Gastroesophageal sphincter (tissue), 4 donors: Measurements from ENCODE around the gene CD226. TPM values are rescaled to one million over a fixed set of nuclear protein-coding genes. Genes with fewer than 3 reads are reported as not detected.

Experiments
- ATAC-seq: fragments of 150-250 bp; one replicate; pipeline ENCODE4 v1.9.1; 2016; ENCODE audit warnings: mild to moderate bottlenecking, moderate library complexity
- H3K27ac ChIP-seq, 4 donors: fragments of 200-600 bp; sonication (generic) in 3 of 4; 1 replicate in 3 of 4; 2 replicates in 1 of 4; pipeline ENCODE4 v1.5.1; 2016 to 2019
- H3K27me3 ChIP-seq: fragments of 200-600 bp; sonication (generic); one replicate; pipeline ENCODE4 v1.5.1; 2019
- H3K36me3 ChIP-seq, 2 donors: fragments of 200-600 bp; sonication (generic); one replicate each; pipeline ENCODE4 v1.5.1; 2019; ENCODE audit warnings: control low read depth in 1 of 2
- H3K4me1 ChIP-seq, 3 donors: fragments of 200-600 bp; sonication (generic); 1 replicate in 2 of 3; 2 replicates in 1 of 3; pipeline ENCODE4 v1.5.1; 2016 to 2019; ENCODE audit warnings: control low read depth in 2 of 3
- H3K4me3 ChIP-seq, 2 donors: fragments of 200-600 bp; sonication (generic); one replicate each; pipeline ENCODE4 v1.5.1; 2019; ENCODE audit warnings: mild to moderate bottlenecking in 1 of 2, moderate library complexity in 1 of 2
- H3K9me3 ChIP-seq, 3 donors: fragments of 200-600 bp; sonication (generic); one replicate each; pipeline ENCODE4 v1.5.1; 2017 to 2019; ENCODE audit warnings: control low read depth in 2 of 3
- CTCF ChIP-seq, 4 experiments: fragments of 200-600 bp in 2 of 4; fragments of 450-650 bp in 2 of 4; sonication (generic) in 1 of 4; IDR thresholded peaks; one replicate each; pipeline ENCODE4 v1.5.1; 2017 to 2019; ENCODE audit warnings: antibody characterized with exemption in 4 of 4, mild to moderate bottlenecking in 2 of 4, moderate library complexity in 2 of 4
- EP300 ChIP-seq: sonication (generic); formaldehyde crosslinking; IDR thresholded peaks from one replicate; pipeline ENCODE4 v1.6.1; 2017; ENCODE audit warnings: antibody characterized with exemption, mild to moderate bottlenecking
- POLR2A ChIP-seq, 2 donors: fragments of 450-650 bp; IDR thresholded peaks; one replicate each; pipeline ENCODE4 v1.6.1; 2017; ENCODE audit warnings: antibody characterized with exemption in 2 of 2, mild to moderate bottlenecking in 2 of 2, moderate library complexity in 1 of 2
- POLR2AphosphoS5 ChIP-seq: sonication (generic); formaldehyde crosslinking; IDR thresholded peaks from one replicate; pipeline ENCODE4 v1.6.1; 2017; ENCODE audit warnings: antibody characterized with exemption
- whole genome bisulfite sequencing, 2 donors: methylation state at CpG; one replicate each; pipeline ENCODE4 v1.1.5; 2018; ENCODE audit warnings: low coverage in 1 of 2; 5-methylcytosine and 5-hydroxymethylcytosine counted together
- total RNA-seq, 4 donors: library from RNA; depleted of rRNA; stranded (reverse); fragments of >200 nt; gene quantifications; one replicate each; pipeline ENCODE4 v1.1.0, GENCODE V29; 2016

The CD226 gene
- total RNA-seq, 4 donors from 2014 or later, result 0.66 to 2.8 (median 0.87) TPM

DNA sequence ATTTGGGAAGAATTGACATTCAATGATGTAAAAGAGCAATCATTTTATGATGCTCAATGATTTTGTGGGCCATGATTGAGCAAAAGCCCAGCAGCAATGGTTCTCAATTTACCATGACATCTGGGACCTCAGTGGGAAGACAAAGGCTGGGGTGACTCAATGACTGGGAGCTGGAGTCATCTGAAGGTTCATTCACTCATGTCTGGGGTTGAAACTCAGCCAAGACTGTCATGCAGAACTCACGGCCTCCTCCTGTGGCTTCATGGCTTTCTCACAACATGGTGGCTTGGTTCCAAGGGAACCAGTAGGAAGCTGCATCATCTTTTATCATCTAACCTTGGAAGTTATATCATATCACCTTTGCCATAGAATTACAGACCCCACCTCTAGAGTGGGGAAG is 45.1 kb upstream of the CD226 start:
- peaks cover 0 to 17% (median 0%) of the 10 kb centered on the region in 3 donors for H3K9me3 ChIP-seq
- no peaks in the 10 kb centered on the region for H3K4me1 ChIP-seq
- WGBS, 2 donors, result 67 to 100% methylated on average over 1 of the region's 1 CpG
- no peaks in the 10 kb centered on the region for H3K27me3 ChIP-seq
- ATAC-seq, result no peak
- TF ChIP-seq POLR2A (IDR thresholded peaks at IDR 0.05), result no peak
- TF ChIP-seq CTCF (IDR thresholded peaks at IDR 0.05), result no peak
- no peak overlapping the region for H3K4me3 ChIP-seq
- no peak overlapping the region for H3K27ac ChIP-seq
- peaks cover 0 to 18% of the 10 kb centered on the region in 2 donors for H3K36me3 ChIP-seq

DNA sequence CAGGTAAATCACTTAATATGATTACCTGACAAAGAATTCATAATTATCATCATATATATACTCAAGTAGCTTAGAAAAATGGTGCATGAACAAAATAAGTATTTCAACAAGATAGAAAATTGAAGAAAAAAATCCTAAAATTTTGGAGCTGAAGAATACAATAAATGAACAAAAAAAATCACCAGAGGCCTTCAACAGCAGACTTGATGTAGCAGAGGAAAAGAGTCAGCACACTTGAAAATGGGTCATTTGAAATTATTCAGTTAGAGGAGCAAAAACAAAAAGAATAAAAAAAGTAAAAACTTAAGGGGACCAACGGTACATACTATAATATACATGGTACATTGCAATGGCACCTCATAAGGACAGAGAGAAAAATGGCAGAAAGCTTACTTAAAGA is 40.2 kb upstream of the CD226 start:
- H3K9me3 ChIP-seq, result peaks cover 0 to 21% (median 0%) of the 10 kb centered on the region in 3 donors
- no peaks in the 10 kb centered on the region for H3K4me1 ChIP-seq
- no peak overlapping the region for H3K4me3 ChIP-seq
- H3K27me3 ChIP-seq, result no peaks in the 10 kb centered on the region
- H3K36me3 ChIP-seq, result peaks cover 0 to 32% of the 10 kb centered on the region in 2 donors
- 75 to 80% methylated on average over 1 of the region's 1 CpG for WGBS, 2 donors
- no peak for ATAC-seq
- H3K27ac ChIP-seq, result no peak overlapping the region
- TF ChIP-seq EP300 (no peak), POLR2A (IDR thresholded peaks at IDR 0.05) (no peak), CTCF (IDR thresholded peaks at IDR 0.05) (no peak), POLR2AphosphoS5 (no peak)

DNA sequence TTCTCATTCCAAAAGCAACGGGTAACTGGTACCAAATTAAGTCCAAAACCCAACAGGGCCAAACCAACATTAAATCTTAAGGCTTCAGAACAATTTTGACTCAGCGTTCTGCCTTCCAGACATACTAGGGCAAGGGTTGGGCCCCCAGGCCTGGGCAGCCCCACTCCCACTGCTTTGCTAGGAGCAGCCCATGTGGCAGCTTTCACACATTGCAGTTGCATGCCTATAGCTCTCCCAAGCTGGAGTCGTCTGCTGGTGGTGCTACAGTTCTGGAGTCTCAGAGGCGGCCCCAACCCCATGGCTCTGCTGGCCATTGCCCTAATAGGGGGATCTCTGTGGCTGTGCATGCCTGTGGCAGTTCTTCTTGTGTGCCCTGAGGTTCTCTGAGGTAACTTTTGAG is 37.6 kb upstream of the CD226 start:
- Histone ChIP-seq H3K9me3 (peaks cover 0 to 21% (median 0%) of the 10 kb centered on the region in 3 donors), H3K27me3 (no peaks in the 10 kb centered on the region), H3K27ac (no peak overlapping the region), H3K4me3 (no peak overlapping the region), H3K4me1 (no peaks in the 10 kb centered on the region), H3K36me3 (peaks cover 0 to 32% of the 10 kb centered on the region in 2 donors)
- WGBS, 2 donors, result 90 to 100% methylated on average over 2 of the region's 4 CpGs
- no peak for ATAC-seq
- no peak for TF ChIP-seq CTCF (IDR thresholded peaks at IDR 0.05)
- no peak for TF ChIP-seq POLR2AphosphoS5
- no peak for TF ChIP-seq EP300
- no peak for TF ChIP-seq POLR2A (IDR thresholded peaks at IDR 0.05)

GRCh38 chr18:69982417-69982816 is 34.7 kb upstream of the CD226 start:
- H3K9me3 ChIP-seq, result peaks cover 0 to 6% (median 0%) of the 10 kb centered on the region in 3 donors
- H3K27ac ChIP-seq, result no peak overlapping the region
- no peak for ATAC-seq
- TF ChIP-seq EP300, result no peak
- no peak for TF ChIP-seq POLR2A (IDR thresholded peaks at IDR 0.05)
- TF ChIP-seq CTCF (IDR thresholded peaks at IDR 0.05), result no peak
- no peak for TF ChIP-seq POLR2AphosphoS5
- H3K4me3 ChIP-seq, result no peak overlapping the region
- H3K4me1 ChIP-seq, result no peaks in the 10 kb centered on the region
- WGBS, 2 donors, result 64 to 85% methylated on average over 4 of the region's 4 CpGs
- H3K27me3 ChIP-seq, result no peaks in the 10 kb centered on the region
- H3K36me3 ChIP-seq, result peaks cover 0 to 22% of the 10 kb centered on the region in 2 donors

- no peak overlapping the region for H3K27ac ChIP-seq
- no peak overlapping the region for H3K4me3 ChIP-seq
- H3K4me1 ChIP-seq, result no peaks in the 10 kb centered on the region
- H3K27me3 ChIP-seq, result no peaks in the 10 kb centered on the region
- H3K9me3 ChIP-seq, result peaks cover 0 to 10% (median 0%) of the 10 kb centered on the region in 3 donors
- WGBS, 2 donors, result 83 to 94% methylated on average over 2 of the region's 2 CpGs
- no peak for TF ChIP-seq POLR2AphosphoS5
- TF ChIP-seq EP300, result no peak
- TF ChIP-seq POLR2A (IDR thresholded peaks at IDR 0.05), result no peak
- no peak for TF ChIP-seq CTCF (IDR thresholded peaks at IDR 0.05)
- no peak for ATAC-seq
- H3K36me3 ChIP-seq, result peaks cover 0 to 22% of the 10 kb centered on the region in 2 donors
Measured at GRCh38 chr18:69981948-69982347, 34.3 kb upstream of the CD226 start.
